ENCODE measurements around the gene FYN.

- TF ChIP-seq CREB1 (IDR thresholded peaks at IDR 0.05) (no peak), CREB1 (CRISPR knock-in tag; IDR thresholded peaks at IDR 0.05) (no peak), EZH2 (conservative IDR thresholded peaks at IDR 0.05; ENCODE audit: low read depth, low read length) (no peak), KDM5B (CRISPR knock-in tag; IDR thresholded peaks at IDR 0.05; ENCODE audit: borderline replicate concordance) (no peak), PCBP2 (optimal IDR thresholded peaks at IDR 0.05; ENCODE audit: low read depth, low read length, poor library complexity, severe bottlenecking) (no peak), RNF219 (CRISPR knock-in tag; IDR thresholded peaks at IDR 0.05) (no peak), FOXA3 (CRISPR knock-in tag; IDR thresholded peaks at IDR 0.05) (no peak), EHMT2 (IDR thresholded peaks at IDR 0.05; ENCODE audit: borderline replicate concordance, low read depth, low read length) (no peak)
Measured at GRCh38 chr6:111848262-111848812, 24.9 kb downstream of the FYN start.

Measured in HepG2 (cell line).